ENCODE results near the gene NDOR1.
A peak's percentile ranks its signal among the peaks of the same experiment; 100 is the strongest.

Gene NDOR1

GRCh38 chr9:137205126-137206069, at the start of gene NDOR1, which contains the start of gene TMEM203:
NDOR1 (plus strand) TSS chr9:137205700; CDS start chr9:137205778, 78 bp downstream.
TMEM203 (minus strand) TSS chr9:137205648; CDS start chr9:137205414, 234 bp downstream.
- peak; percentile 58 to 97 (median 88) for DNase-seq

GRCh38 chr9:137156567-137157375, 48.7 kb upstream of the NDOR1 start:
- peak in 6 of 51 donors; percentile 14 to 52 (median 35) for DNase-seq

GRCh38 chr9:137157618-137158415, 47.7 kb upstream of the NDOR1 start:
- DNase-seq = no peak

- no peak for DNase-seq
Observed at GRCh38 chr9:137158625-137159024, 46.9 kb upstream of the NDOR1 start.

GRCh38 chr9:137159105-137160053, 46.1 kb upstream of the NDOR1 start:
- DNase-seq = no peak

- no peak for DNase-seq
Observed at GRCh38 chr9:137160054-137160425, 45.5 kb upstream of the NDOR1 start.

GRCh38 chr9:137160716-137161557, 44.6 kb upstream of the NDOR1 start:
- DNase-seq = no peak

GRCh38 chr9:137161558-137162486, 43.7 kb upstream of the NDOR1 start:
- no peak for DNase-seq

GRCh38 chr9:137162505-137163364, 42.8 kb upstream of the NDOR1 start:
- DNase-seq = no peak

- DNase-seq = no peak
Observed at GRCh38 chr9:137163365-137163715, 42.2 kb upstream of the NDOR1 start.

- DNase-seq = no peak
Observed at GRCh38 chr9:137163805-137164204, 41.7 kb upstream of the NDOR1 start.

GRCh38 chr9:137164370-137165249, 40.9 kb upstream of the NDOR1 start:
- no peak for DNase-seq

GRCh38 chr9:137165250-137165836, 40.2 kb upstream of the NDOR1 start:
- DNase-seq = no peak

GRCh38 chr9:137166380-137167229, 38.9 kb upstream of the NDOR1 start:
- DNase-seq = peak in 1 of 51 donors; percentile 53
